ENCODE results near the gene GAREM1.
A peak's percentile ranks its signal among the peaks of the same experiment; 100 is the strongest.

DNA sequence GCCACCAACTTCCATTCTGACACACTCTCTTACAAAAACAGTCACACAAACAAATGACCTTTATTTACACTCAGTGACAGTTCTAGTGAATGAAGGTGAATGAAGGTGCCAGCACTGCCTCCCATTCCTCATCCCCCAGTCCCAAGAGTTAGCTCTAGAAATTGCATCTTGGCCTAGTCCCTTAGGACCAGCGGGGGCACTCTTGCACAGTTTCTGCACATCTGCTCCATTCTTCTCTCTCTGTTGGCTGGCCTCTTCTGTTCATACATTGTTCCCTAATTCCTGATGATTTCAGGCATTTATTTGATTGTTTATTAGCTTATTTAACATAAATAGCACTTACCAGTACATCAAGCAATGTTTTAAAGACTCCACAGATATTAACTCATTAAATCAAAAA, 30.9 kb downstream of the GAREM1 start:
- TF ChIP-seq CTCF (IDR thresholded peaks at IDR 0.05; ENCODE audit: extremely low read depth in 1 of 2, insufficient read depth in 1 of 2, low read depth in 1 of 2, low read length in 2 of 2) = peak; percentile 23 to 34
- TF ChIP-seq EZH2 (IDR thresholded peaks at IDR 0.05; ENCODE audit: borderline replicate concordance, low read depth, low read length, severe bottlenecking) = no peak
- no peak for TF ChIP-seq POLR2AphosphoS5 (IDR thresholded peaks at IDR 0.05; ENCODE audit: insufficient read depth, low read depth, low read length)
- TF ChIP-seq GATA2 (IDR thresholded peaks at IDR 0.05; ENCODE audit: insufficient read depth, insufficient read length, low read depth, low read length) = no peak
- TF ChIP-seq POLR2A (IDR thresholded peaks at IDR 0.05; ENCODE audit: low read depth, low read length) = no peak
- no peak for TF ChIP-seq MYC (IDR thresholded peaks at IDR 0.05; ENCODE audit: low read depth, low read length)
- no peak for TF ChIP-seq FOS (IDR thresholded peaks at IDR 0.05; ENCODE audit: borderline replicate concordance, insufficient read depth, low read length)
- TF ChIP-seq MAX (IDR thresholded peaks at IDR 0.05; ENCODE audit: insufficient read depth, insufficient read length) = no peak
- TF ChIP-seq JUN (IDR thresholded peaks at IDR 0.05; ENCODE audit: borderline replicate concordance, insufficient read depth, insufficient read length, low read depth) = no peak

Data from endothelial cell of umbilical vein (primary cell).